Neural crest cell (in vitro differentiated cells): Measurements from ENCODE around the gene MTFR1L. TPM values are rescaled to one million over a fixed set of nuclear protein-coding genes. Genes with fewer than 3 reads are reported as not detected.

Source experiments
- DNase-seq: peaks from one replicate; pipeline ENCODE4 v3.0.0; 2021; ENCODE audit warnings: low read depth, mixed read lengths, low spot score
- H3K27ac Mint-ChIP-seq: one replicate; pipeline ENCODE4 v1.8.0; 2021; ENCODE audit warnings: mild to moderate bottlenecking, mixed read lengths; ENCODE audit not compliant: unreplicated experiment
- H3K27me3 Mint-ChIP-seq: 2 replicates; pipeline ENCODE4 v1.8.0; 2021; ENCODE audit warnings: low read depth, mild to moderate bottlenecking, mixed read lengths
- H3K36me3 Mint-ChIP-seq: 2 replicates; pipeline ENCODE4 v1.8.0; 2021; ENCODE audit warnings: low read depth, mild to moderate bottlenecking, mixed read lengths
- H3K4me1 Mint-ChIP-seq: 2 replicates; pipeline ENCODE4 v1.8.0; 2021; ENCODE audit warnings: mixed read lengths
- H3K4me3 Mint-ChIP-seq: one replicate; pipeline ENCODE4 v1.8.0; 2021; ENCODE audit warnings: mild to moderate bottlenecking, mixed read lengths
- H3K9me3 Mint-ChIP-seq: 2 replicates; pipeline ENCODE4 v1.8.0; 2021; ENCODE audit warnings: mixed read lengths
- total RNA-seq: library from RNA; stranded (reverse); gene quantifications from 2 replicates; pipeline ENCODE4 v1.2.1, GENCODE V29; 2021
- TF ChIP-seq, protein P1 (sequence below): fragments of 200-600 bp; sonication (generic); conservative IDR thresholded peaks from 2 replicates; pipeline ENCODE4 v1.5.0; 2021; ENCODE audit warnings: antibody characterized with exemption, mild to moderate bottlenecking

MTFR1L gene
- total RNA-seq, 1 donor from 2014 or later, result 68.6 TPM

DNA sequence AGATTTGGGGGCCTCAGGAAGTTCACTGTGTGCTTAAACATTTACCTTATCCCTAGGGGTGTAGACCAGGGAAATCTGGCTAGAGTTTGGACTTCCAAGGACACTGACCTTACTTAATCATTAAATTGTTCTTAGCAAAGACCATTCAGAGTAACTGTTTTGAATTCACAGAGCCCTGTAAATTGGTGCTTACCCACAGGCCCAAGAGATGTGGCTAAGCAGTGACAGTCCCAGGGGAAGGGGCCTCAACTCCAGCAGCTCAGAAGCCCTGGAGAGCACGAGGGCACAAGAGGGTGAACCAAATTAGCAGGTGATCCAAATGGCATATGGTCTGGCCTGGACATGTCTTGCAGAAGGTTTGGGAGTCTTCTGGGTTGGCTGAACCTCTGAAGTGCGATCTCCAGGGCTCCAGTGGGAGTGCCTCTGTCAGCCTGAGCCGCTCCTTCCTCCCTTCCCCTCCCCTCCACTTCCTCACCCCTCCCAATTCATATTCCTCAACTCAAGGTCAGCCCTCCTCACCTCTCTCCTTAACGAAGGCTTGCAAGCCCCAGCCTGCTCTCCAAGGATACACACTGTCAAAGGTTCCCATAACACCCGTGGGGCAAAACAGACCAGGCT lies 51.4 kb downstream of the MTFR1L start:
- peaks cover 2% of the 10 kb centered on the region for H3K27me3 Mint-ChIP-seq
- DNase-seq, result no peak
- no peaks in the 10 kb centered on the region for H3K9me3 Mint-ChIP-seq
- no peak overlapping the region for H3K4me3 Mint-ChIP-seq
- no peak overlapping the region for H3K27ac Mint-ChIP-seq
- no peaks in the 10 kb centered on the region for H3K36me3 Mint-ChIP-seq
- TF ChIP-seq, protein P1, sequence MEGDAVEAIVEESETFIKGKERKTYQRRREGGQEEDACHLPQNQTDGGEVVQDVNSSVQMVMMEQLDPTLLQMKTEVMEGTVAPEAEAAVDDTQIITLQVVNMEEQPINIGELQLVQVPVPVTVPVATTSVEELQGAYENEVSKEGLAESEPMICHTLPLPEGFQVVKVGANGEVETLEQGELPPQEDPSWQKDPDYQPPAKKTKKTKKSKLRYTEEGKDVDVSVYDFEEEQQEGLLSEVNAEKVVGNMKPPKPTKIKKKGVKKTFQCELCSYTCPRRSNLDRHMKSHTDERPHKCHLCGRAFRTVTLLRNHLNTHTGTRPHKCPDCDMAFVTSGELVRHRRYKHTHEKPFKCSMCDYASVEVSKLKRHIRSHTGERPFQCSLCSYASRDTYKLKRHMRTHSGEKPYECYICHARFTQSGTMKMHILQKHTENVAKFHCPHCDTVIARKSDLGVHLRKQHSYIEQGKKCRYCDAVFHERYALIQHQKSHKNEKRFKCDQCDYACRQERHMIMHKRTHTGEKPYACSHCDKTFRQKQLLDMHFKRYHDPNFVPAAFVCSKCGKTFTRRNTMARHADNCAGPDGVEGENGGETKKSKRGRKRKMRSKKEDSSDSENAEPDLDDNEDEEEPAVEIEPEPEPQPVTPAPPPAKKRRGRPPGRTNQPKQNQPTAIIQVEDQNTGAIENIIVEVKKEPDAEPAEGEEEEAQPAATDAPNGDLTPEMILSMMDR, result no peak
- H3K4me1 Mint-ChIP-seq, result peaks cover 22% of the 10 kb centered on the region

DNA sequence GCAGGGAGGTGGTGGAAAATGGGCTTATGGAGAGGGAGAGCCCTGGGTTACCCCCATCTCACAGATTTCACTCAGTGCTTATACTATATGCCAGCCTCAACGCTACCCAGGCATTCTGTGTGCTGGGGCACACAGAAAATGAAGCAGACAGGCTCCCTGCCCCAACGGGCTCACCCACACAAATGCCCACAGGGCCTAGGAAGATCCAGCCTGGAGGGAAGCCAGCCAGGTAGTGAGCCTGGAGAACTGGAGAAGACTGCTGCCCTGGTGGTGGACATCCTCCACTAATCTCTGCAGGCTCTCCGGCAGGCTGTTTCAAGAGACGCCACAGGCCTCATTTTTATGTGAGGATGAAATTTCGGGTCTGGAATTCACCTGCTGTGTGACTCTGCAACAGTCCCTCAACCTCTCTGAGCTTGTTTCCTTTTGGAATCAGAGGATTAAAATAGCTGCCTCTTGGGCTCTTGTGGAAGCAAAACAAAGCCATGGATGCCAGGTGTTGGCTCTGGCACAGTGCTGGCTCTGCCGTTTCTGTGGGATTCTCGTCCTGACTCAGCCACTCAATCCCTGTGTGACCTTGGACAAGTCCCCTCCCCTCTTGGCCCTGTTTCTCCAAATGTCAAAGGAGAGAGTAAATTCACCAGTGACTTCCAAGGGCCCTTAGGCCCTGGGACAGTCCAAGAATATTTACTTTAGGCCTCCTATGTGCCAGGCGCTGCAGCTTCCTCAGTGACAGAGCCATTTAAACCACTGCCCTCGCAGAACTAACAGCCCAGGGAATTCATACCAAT lies 52.1 kb downstream of the MTFR1L start:
- Mint-ChIP-seq H3K27ac (no peak overlapping the region), H3K9me3 (no peaks in the 10 kb centered on the region), H3K4me1 (peaks cover 21% of the 10 kb centered on the region), H3K4me3 (no peak overlapping the region), H3K27me3 (peaks cover 3% of the 10 kb centered on the region), H3K36me3 (no peaks in the 10 kb centered on the region)
- DNase-seq, result no peak
- TF ChIP-seq, protein P1, result no peak

DNA sequence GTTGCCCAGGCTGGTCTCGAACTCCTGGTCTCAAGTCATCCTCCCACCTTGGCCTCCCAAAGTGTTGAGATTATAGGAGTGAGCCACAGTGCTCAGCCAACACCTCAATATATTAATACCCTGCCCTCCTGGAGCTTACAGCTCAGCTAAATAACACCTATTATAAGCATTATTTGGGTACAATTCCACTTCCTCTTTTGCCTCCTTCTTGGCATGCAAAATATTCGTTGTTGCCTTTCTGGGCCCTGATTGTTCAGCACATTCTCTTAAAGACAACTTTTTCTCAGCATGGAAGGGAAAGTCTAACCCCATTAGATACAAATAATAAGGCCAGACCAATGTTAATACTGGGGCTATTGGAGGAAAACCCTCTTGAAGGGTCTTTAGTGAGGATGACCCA lies 53.0 kb downstream of the MTFR1L start:
- Mint-ChIP-seq H3K27me3 (peaks cover 3% of the 10 kb centered on the region), H3K4me3 (no peak overlapping the region), H3K27ac (no peak overlapping the region), H3K36me3 (no peaks in the 10 kb centered on the region), H3K4me1 (peaks cover 15% of the 10 kb centered on the region), H3K9me3 (no peaks in the 10 kb centered on the region)
- DNase-seq, result no peak
- TF ChIP-seq, protein P1, result no peak

- no peak for DNase-seq
- H3K27ac Mint-ChIP-seq, result no peak overlapping the region
- TF ChIP-seq, protein P1, result no peak
Measured at GRCh38 chr1:25873120-25873519, 53.4 kb downstream of the MTFR1L start.

DNA sequence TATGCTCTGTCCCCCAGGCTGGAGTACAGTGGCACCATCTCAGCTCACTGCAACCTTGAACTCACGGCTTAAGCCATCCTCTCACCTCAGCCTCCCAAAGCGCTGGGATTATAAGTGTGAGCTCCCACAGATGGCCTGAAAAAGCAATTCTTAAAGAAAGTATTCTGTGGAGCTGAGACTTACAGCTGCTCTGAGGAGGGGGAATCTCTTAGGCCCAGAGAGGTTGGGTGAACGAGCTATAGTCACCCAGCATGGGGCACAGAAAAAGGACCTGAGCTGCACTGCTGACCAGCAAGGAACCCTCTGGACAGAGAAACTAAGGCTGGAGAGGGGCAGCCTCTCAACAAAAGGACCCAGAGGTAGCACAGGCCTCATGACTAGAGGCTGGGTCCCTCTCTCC lies 54.5 kb downstream of the MTFR1L start:
- TF ChIP-seq, protein P1, result no peak

More at GRCh38 chr1:25873120-25873519, 53.4 kb downstream of the MTFR1L start:
- no peaks in the 10 kb centered on the region for H3K9me3 Mint-ChIP-seq
- H3K4me1 Mint-ChIP-seq, result peaks cover 12% of the 10 kb centered on the region
- peak overlapping the region; percentile 68 for H3K4me3 Mint-ChIP-seq
- peaks cover 3% of the 10 kb centered on the region for H3K27me3 Mint-ChIP-seq
- no peaks in the 10 kb centered on the region for H3K36me3 Mint-ChIP-seq

More for the DNA sequence above, 54.5 kb downstream of the MTFR1L start:
- Mint-ChIP-seq H3K4me1 (peaks cover 12% of the 10 kb centered on the region), H3K27me3 (peaks cover 3% of the 10 kb centered on the region), H3K9me3 (no peaks in the 10 kb centered on the region), H3K36me3 (no peaks in the 10 kb centered on the region), H3K4me3 (no peak overlapping the region), H3K27ac (no peak overlapping the region)
- no peak for DNase-seq
